Activated CD4-positive, CD25-positive, alpha-beta regulatory T cell treated with anti-CD3 and anti-CD28 coated beads, Interleukin-2, amount 50 U/mL, for 16 hours (primary cell): ENCODE results near the gene FLCN.
"Not testable (repeated sequence)": the region's sequence is repeated elsewhere in the genome, so short reads cannot be mapped to it uniquely, and the experiment has no call there.

Experiments
- DNase-seq: peaks from one replicate; pipeline ENCODE4 v3.0.0-alpha.2; 2020; ENCODE audit warnings: low read depth, low spot score

Gene FLCN

GRCh38 chr17:17186051-17186450 lies 50.9 kb downstream of the FLCN start:
- DNase-seq, result no peak

- not testable (repeated sequence) for DNase-seq
These were observed 51.8 kb downstream of the FLCN start for GRCh38 chr17:17184985-17185757.

- no peak for DNase-seq
These were observed 53.2 kb downstream of the FLCN start for GRCh38 chr17:17183744-17184143.

- DNase-seq, result no peak
These were observed 54.3 kb downstream of the FLCN start for GRCh38 chr17:17182598-17183136.

- DNase-seq, result no peak
These were observed 55.0 kb downstream of the FLCN start for GRCh38 chr17:17181666-17182597.

- DNase-seq, result no peak
These were observed 56.0 kb downstream of the FLCN start for GRCh38 chr17:17180741-17181525.

- no peak for DNase-seq
These were observed 56.8 kb downstream of the FLCN start for GRCh38 chr17:17180141-17180603.

GRCh38 chr17:17179371-17179827 lies 57.6 kb downstream of the FLCN start:
- no peak for DNase-seq

- DNase-seq, result no peak
These were observed 59.8 kb downstream of the FLCN start for GRCh38 chr17:17177176-17177575.

- no peak for DNase-seq
These were observed 60.6 kb downstream of the FLCN start for GRCh38 chr17:17176341-17176740.

- DNase-seq, result no peak
These were observed 61.1 kb downstream of the FLCN start for GRCh38 chr17:17175917-17176316.

- no peak for DNase-seq
These were observed 61.6 kb downstream of the FLCN start for GRCh38 chr17:17175340-17175739.

- DNase-seq, result no peak
These were observed 63.0 kb downstream of the FLCN start for GRCh38 chr17:17173921-17174320.

GRCh38 chr17:17172990-17173389 lies 64.0 kb downstream of the FLCN start:
- DNase-seq, result no peak

- no peak for DNase-seq
These were observed 64.7 kb downstream of the FLCN start for GRCh38 chr17:17172001-17172939.

- no peak for DNase-seq
These were observed 65.8 kb downstream of the FLCN start for GRCh38 chr17:17171186-17171585.

- no peak for DNase-seq
These were observed 66.5 kb downstream of the FLCN start for GRCh38 chr17:17170346-17170985.

GRCh38 chr17:17169396-17169795 lies 67.6 kb downstream of the FLCN start:
- DNase-seq, result no peak

GRCh38 chr17:17168401-17168800 lies 68.6 kb downstream of the FLCN start:
- no peak for DNase-seq

GRCh38 chr17:17167986-17168385 lies 69.0 kb downstream of the FLCN start:
- no peak for DNase-seq
